Vagina (tissue), 2 donors: ENCODE data around the gene OMD.

Source experiments
- POLR2A ChIP-seq, 2 donors: fragments of 450-650 bp; IDR thresholded peaks; one replicate each; pipeline ENCODE4 v1.6.1; 2017; ENCODE audit warnings: antibody characterized with exemption in 2 of 2, mild to moderate bottlenecking in 2 of 2, moderate library complexity in 2 of 2
- POLR2AphosphoS5 ChIP-seq, 2 donors: sonication (generic); formaldehyde crosslinking; IDR thresholded peaks; one replicate each; pipeline ENCODE4 v1.9.0; 2017; ENCODE audit warnings: antibody characterized with exemption in 2 of 2, mild to moderate bottlenecking in 2 of 2, low read depth in 1 of 2; ENCODE audit not compliant: insufficient read depth in 1 of 2
- TF ChIP-seq, protein P1 (sequence below), 3 experiments: fragments of 450-650 bp in 2 of 3; fragments of 200-600 bp in 1 of 3; sonication (generic) in 1 of 3; IDR thresholded peaks; one replicate each; pipeline ENCODE4 v1.5.1; 2017 to 2019; ENCODE audit warnings: antibody characterized with exemption in 3 of 3, mild to moderate bottlenecking in 2 of 3, moderate library complexity in 2 of 3

DNA sequence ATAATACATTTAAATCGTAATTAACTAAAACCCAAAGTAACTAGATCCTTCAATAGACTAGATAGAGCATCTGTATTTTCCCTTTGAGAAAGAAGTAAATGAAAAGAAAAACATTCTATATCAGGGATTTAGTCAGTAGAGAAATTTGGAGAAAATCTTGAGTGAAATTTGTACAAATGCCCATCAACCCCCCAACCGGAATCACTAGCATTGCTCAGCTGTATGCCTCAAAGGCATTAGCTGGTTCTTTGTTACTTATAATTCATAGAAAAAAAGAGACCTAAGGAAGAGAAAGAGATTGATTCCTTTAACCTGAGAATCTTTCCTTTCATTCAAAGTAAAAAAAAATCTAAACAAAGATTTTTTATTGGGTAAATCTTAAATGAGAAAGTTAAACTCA is 659 bp downstream of the OMD start:
- TF ChIP-seq POLR2AphosphoS5 (IDR thresholded peaks at IDR 0.05; ENCODE audit: insufficient read depth in 1 of 2, low read depth in 1 of 2) (no peak), POLR2A (IDR thresholded peaks at IDR 0.05) (no peak)
- TF ChIP-seq, protein P1, sequence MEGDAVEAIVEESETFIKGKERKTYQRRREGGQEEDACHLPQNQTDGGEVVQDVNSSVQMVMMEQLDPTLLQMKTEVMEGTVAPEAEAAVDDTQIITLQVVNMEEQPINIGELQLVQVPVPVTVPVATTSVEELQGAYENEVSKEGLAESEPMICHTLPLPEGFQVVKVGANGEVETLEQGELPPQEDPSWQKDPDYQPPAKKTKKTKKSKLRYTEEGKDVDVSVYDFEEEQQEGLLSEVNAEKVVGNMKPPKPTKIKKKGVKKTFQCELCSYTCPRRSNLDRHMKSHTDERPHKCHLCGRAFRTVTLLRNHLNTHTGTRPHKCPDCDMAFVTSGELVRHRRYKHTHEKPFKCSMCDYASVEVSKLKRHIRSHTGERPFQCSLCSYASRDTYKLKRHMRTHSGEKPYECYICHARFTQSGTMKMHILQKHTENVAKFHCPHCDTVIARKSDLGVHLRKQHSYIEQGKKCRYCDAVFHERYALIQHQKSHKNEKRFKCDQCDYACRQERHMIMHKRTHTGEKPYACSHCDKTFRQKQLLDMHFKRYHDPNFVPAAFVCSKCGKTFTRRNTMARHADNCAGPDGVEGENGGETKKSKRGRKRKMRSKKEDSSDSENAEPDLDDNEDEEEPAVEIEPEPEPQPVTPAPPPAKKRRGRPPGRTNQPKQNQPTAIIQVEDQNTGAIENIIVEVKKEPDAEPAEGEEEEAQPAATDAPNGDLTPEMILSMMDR (IDR thresholded peaks at IDR 0.05): no peak
